GM21360 (cell line): Measurements from ENCODE around the gene WIPI1.
"Not testable (repeated sequence)": the region's sequence is repeated elsewhere in the genome, so short reads cannot be mapped to it uniquely, and the experiment has no call there.

Experiments used
- ATAC-seq: cut with Tn5 transposase; IDR thresholded peaks from one replicate; pipeline ENCODE4 v1.9.1; 2021; ENCODE audit warnings: mild to moderate bottlenecking, moderate library complexity; ENCODE audit not compliant: unreplicated experiment

WIPI1 gene

GRCh38 chr17:68387435-68388218 is 69.7 kb downstream of the WIPI1 start:
- ATAC-seq, result no peak

GRCh38 chr17:68385490-68386215 is 71.6 kb downstream of the WIPI1 start:
- ATAC-seq, result no peak

- no peak for ATAC-seq
Measured at GRCh38 chr17:68384941-68385340, 72.4 kb downstream of the WIPI1 start.

GRCh38 chr17:68384471-68384870 is 72.8 kb downstream of the WIPI1 start:
- ATAC-seq, result no peak

- ATAC-seq, result no peak
Measured at GRCh38 chr17:68383443-68384321, 73.6 kb downstream of the WIPI1 start.

GRCh38 chr17:68383120-68383442 is 74.2 kb downstream of the WIPI1 start:
- no peak for ATAC-seq

- no peak for ATAC-seq
Measured at GRCh38 chr17:68382582-68383085, 74.7 kb downstream of the WIPI1 start.

- ATAC-seq, result no peak
Measured at GRCh38 chr17:68381076-68381900, 76.0 kb downstream of the WIPI1 start.

- no peak for ATAC-seq
Measured at GRCh38 chr17:68379692-68380677, 77.3 kb downstream of the WIPI1 start.

GRCh38 chr17:68379177-68379510 is 78.2 kb downstream of the WIPI1 start:
- no peak for ATAC-seq

- no peak for ATAC-seq
Measured at GRCh38 chr17:68378268-68379176, 78.8 kb downstream of the WIPI1 start.

GRCh38 chr17:68377771-68378267 is 79.5 kb downstream of the WIPI1 start:
- ATAC-seq, result no peak

- not testable (repeated sequence) for ATAC-seq
Measured at GRCh38 chr17:68376178-68376577, 81.1 kb downstream of the WIPI1 start.

GRCh38 chr17:68375566-68375965 is 81.7 kb downstream of the WIPI1 start:
- no peak for ATAC-seq
